A549 (cell line): ENCODE data around the gene SIAH3.

Experiments
- POLR2A ChIP-seq: IDR thresholded peaks from 2 replicates; pipeline ENCODE4 v1.6.1; 2012; ENCODE audit warnings: mild to moderate bottlenecking, low read length
- RNF2 ChIP-seq: fragments of 200-600 bp; sonication (generic); IDR thresholded peaks from 2 replicates; pipeline ENCODE4 v1.6.1; 2016; ENCODE audit warnings: low read depth, mild to moderate bottlenecking, antibody characterized with exemption, moderate library complexity, borderline replicate concordance
- TF ChIP-seq, protein P1 (sequence below): fragments of >200 bp; sonication (Bioruptor Twin); formaldehyde crosslinking; IDR thresholded peaks from 3 replicates; pipeline ENCODE4 v1.5.1; 2016

DNA sequence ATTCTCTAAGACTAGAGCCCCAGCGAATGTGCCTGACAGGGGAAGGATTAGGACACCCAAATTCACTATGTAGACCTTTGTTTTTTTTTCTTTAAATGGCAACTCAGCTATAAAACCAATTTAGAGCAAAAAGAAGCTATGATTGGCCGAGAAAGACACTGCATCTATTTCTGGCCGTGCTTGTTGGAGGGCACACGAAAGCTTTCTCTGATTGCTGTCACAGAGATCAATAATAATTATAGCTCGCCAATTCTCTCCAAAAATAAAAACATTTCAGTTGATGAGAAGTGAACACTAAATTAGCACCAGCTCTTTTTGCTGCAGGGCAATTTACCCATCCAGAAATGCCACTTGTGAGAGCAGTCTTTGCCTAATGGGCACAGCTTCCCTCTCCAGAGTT is 118.2 kb downstream of the SIAH3 start:
- TF ChIP-seq POLR2A: no peak
- TF ChIP-seq, protein P1, sequence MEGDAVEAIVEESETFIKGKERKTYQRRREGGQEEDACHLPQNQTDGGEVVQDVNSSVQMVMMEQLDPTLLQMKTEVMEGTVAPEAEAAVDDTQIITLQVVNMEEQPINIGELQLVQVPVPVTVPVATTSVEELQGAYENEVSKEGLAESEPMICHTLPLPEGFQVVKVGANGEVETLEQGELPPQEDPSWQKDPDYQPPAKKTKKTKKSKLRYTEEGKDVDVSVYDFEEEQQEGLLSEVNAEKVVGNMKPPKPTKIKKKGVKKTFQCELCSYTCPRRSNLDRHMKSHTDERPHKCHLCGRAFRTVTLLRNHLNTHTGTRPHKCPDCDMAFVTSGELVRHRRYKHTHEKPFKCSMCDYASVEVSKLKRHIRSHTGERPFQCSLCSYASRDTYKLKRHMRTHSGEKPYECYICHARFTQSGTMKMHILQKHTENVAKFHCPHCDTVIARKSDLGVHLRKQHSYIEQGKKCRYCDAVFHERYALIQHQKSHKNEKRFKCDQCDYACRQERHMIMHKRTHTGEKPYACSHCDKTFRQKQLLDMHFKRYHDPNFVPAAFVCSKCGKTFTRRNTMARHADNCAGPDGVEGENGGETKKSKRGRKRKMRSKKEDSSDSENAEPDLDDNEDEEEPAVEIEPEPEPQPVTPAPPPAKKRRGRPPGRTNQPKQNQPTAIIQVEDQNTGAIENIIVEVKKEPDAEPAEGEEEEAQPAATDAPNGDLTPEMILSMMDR: no peak
- no peak for TF ChIP-seq RNF2
